ENCODE measurements around the gene TPTE2.

The TPTE2 gene

GRCh38 chr13:19604306-19604705, 43.0 kb upstream of the TPTE2 start:
- Histone ChIP-seq H3K9ac (no peak overlapping the region), H3K4me2 (ENCODE audit: low read length) (no peak overlapping the region), H2AFZ (no peak overlapping the region), H3K27me3 (ENCODE audit: control insufficient read depth, insufficient read depth, low read length) (no peaks in the 10 kb centered on the region), H3K9me3 (ENCODE audit: control insufficient read depth, low read length) (no peaks in the 10 kb centered on the region), H3K4me3 (ENCODE audit: low read depth, low read length) (no peak overlapping the region), H3K79me2 (no peaks in the 10 kb centered on the region), H3K4me1 (no peaks in the 10 kb centered on the region), H3K27ac (no peak overlapping the region), H3K36me3 (ENCODE audit: control insufficient read depth, insufficient read depth, low read length) (no peaks in the 10 kb centered on the region)
- TF ChIP-seq CTCF (IDR thresholded peaks at IDR 0.05): no peak

DNA sequence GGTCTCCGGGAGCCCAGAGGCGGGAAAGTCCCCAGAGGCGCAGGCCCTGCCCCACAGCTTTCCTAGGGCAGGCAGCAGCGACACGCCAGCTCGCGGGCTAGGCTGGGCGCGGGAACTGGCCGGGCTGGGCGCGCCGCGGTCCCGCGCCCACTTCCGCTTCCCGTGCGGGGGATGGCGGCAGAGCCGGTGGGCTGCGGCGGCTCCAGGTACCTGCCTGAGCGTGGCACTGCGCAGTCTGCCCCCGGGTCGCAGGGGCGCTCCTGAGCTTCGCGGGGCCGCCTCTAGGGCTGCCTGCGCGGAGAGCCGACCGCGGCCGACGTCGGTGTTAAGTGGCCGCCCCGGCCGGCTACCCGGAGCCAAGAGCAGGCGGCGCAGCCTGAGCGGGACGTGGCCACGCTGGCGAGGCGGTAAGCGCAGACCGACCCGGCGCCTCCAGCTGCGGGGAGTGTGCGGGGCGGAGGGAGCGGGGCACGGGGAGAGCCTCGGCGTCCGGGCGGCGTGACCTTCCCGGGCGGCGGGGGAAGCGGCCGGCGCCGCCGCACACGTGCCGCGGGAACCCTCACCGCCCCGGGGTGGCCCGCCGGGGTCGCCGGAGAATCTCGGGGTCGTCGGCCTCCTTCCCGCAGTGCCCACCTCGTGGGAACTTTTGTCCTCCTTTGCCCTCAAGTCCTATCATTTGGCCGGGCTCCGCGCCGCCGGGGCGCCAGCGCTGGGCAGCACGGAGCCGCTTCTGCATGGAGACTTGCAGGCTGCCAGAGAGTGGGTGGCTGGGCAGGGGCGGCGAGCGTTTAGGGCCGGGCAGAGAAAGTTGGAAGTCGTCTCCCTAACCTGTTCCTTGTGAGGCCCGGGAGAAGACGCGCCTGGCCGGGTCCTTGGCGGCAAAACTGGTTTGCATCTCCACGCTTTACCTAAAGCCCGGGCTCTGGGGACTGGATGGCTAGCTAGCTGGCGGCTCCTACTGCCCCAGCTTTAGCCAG, 40.7 kb upstream of the TPTE2 start:
- no peaks in the 10 kb centered on the region for H3K9me3 ChIP-seq (ENCODE audit: control insufficient read depth, low read length)

GRCh38 chr13:19597523-19597922, 36.2 kb upstream of the TPTE2 start:
- Histone ChIP-seq H3K36me3 (ENCODE audit: control insufficient read depth, insufficient read depth, low read length) (no peaks in the 10 kb centered on the region), H3K9ac (no peak overlapping the region), H3K4me2 (ENCODE audit: low read length) (no peak overlapping the region), H3K27ac (no peak overlapping the region), H3K27me3 (ENCODE audit: control insufficient read depth, insufficient read depth, low read length) (no peaks in the 10 kb centered on the region), H3K9me3 (ENCODE audit: control insufficient read depth, low read length) (no peaks in the 10 kb centered on the region), H2AFZ (no peak overlapping the region), H3K4me1 (no peaks in the 10 kb centered on the region), H3K79me2 (no peaks in the 10 kb centered on the region), H3K4me3 (ENCODE audit: low read depth, low read length) (no peak overlapping the region)
- TF ChIP-seq CTCF (IDR thresholded peaks at IDR 0.05): no peak

More for the DNA sequence above, 40.7 kb upstream of the TPTE2 start:
- H3K4me2 ChIP-seq (ENCODE audit: low read length): peak overlapping the region; percentile 71
- H3K4me1 ChIP-seq: no peaks in the 10 kb centered on the region
- no peaks in the 10 kb centered on the region for H3K36me3 ChIP-seq (ENCODE audit: control insufficient read depth, insufficient read depth, low read length)
- H3K9ac ChIP-seq: no peak overlapping the region
- no peak for TF ChIP-seq CTCF (IDR thresholded peaks at IDR 0.05)
- no peaks in the 10 kb centered on the region for H3K79me2 ChIP-seq
- no peaks in the 10 kb centered on the region for H3K27me3 ChIP-seq (ENCODE audit: control insufficient read depth, insufficient read depth, low read length)
- peak overlapping the region; percentile 24 for H3K4me3 ChIP-seq (ENCODE audit: low read depth, low read length)
- no peak overlapping the region for H3K27ac ChIP-seq
- peak overlapping the region; percentile 79 for H2AFZ ChIP-seq

GRCh38 chr13:19596960-19597361, 35.6 kb upstream of the TPTE2 start:
- H3K9me3 ChIP-seq (ENCODE audit: control insufficient read depth, low read length): no peaks in the 10 kb centered on the region
- no peak for TF ChIP-seq CTCF (IDR thresholded peaks at IDR 0.05)
- H3K27me3 ChIP-seq (ENCODE audit: control insufficient read depth, insufficient read depth, low read length): no peaks in the 10 kb centered on the region
- H3K27ac ChIP-seq: no peak overlapping the region
- no peak overlapping the region for H3K4me3 ChIP-seq (ENCODE audit: low read depth, low read length)
- H3K4me2 ChIP-seq (ENCODE audit: low read length): no peak overlapping the region
- no peak overlapping the region for H2AFZ ChIP-seq
- H3K9ac ChIP-seq: no peak overlapping the region
- no peaks in the 10 kb centered on the region for H3K79me2 ChIP-seq
- H3K36me3 ChIP-seq (ENCODE audit: control insufficient read depth, insufficient read depth, low read length): no peaks in the 10 kb centered on the region
- H3K4me1 ChIP-seq: no peaks in the 10 kb centered on the region
